Activated CD8-positive, alpha-beta T cell treated with anti-CD3 and anti-CD28 coated beads, Interleukin-2, amount 10 ng/mL, durations not matched to agents 7 days and 5 days (primary cell): ENCODE measurements around the gene NPLOC4. TPM values are rescaled to one million over a fixed set of nuclear protein-coding genes. Genes with fewer than 3 reads are reported as not detected.
A peak's percentile ranks its signal among the peaks of the same experiment; 100 is the strongest.

Experiments used
- ATAC-seq: fragments of 150-1000 bp; cut with Tn5 transposase; one replicate; pipeline ENCODE4 v1.10.0; 2021; ENCODE audit warnings: moderate library complexity
- CTCF ChIA-PET: fragments of 350-600 bp; sonication (Branson Sonifier 250); formaldehyde crosslinking; loops from one replicate; lab custom pipeline; 2021; ENCODE audit warnings: antibody characterized with exemption; lab: Charles Lee
- POLR2A ChIA-PET: fragments of 350-600 bp; sonication (Branson Sonifier 250); formaldehyde crosslinking; loops from one replicate; lab custom pipeline; 2021; ENCODE audit warnings: antibody characterized with exemption; lab: Charles Lee
- DNase-seq: peaks from one replicate; pipeline ENCODE4 v3.0.0-alpha.2; 2020
- H3K27ac Mint-ChIP-seq: one replicate; pipeline ENCODE4 v1.8.0; 2021; ENCODE audit warnings: mild to moderate bottlenecking, mixed read lengths
- H3K27me3 Mint-ChIP-seq: one replicate; pipeline ENCODE4 v1.8.0; 2021; ENCODE audit warnings: low read depth, mixed read lengths
- H3K36me3 Mint-ChIP-seq: one replicate; pipeline ENCODE4 v1.8.0; 2021; ENCODE audit warnings: low read depth, mixed read lengths
- H3K4me1 Mint-ChIP-seq: one replicate; pipeline ENCODE4 v1.8.0; 2021; ENCODE audit warnings: low read depth, mixed read lengths
- H3K4me3 Mint-ChIP-seq: one replicate; pipeline ENCODE4 v1.8.0; 2021; ENCODE audit warnings: mild to moderate bottlenecking, mixed read lengths
- H3K9me3 Mint-ChIP-seq: one replicate; pipeline ENCODE4 v1.8.0; 2022; ENCODE audit warnings: mixed read lengths; ENCODE audit not compliant: insufficient read depth
- total RNA-seq, 2 experiments: library from RNA; stranded (reverse); gene quantifications; one replicate each; pipeline ENCODE4 v1.2.3, GENCODE V29; 2021

NPLOC4 gene
- total RNA-seq, 2 experiments from 2014 or later = 113 TPM

GRCh38 chr17:81648013-81648706 is 11.2 kb upstream of the NPLOC4 start:
- no peak for DNase-seq
- no peak overlapping the region for H3K27ac Mint-ChIP-seq
- ATAC-seq = no peak
- peaks cover 9% of the 10 kb centered on the region for H3K36me3 Mint-ChIP-seq
- H3K4me3 Mint-ChIP-seq = no peak overlapping the region
- POLR2A ChIA-PET = interaction anchor here (1.4 kb wide), 1 partner anchor 19 kb away, joined by 3 read pairs; the partner anchor contains the start of gene CCDC137
- no peaks in the 10 kb centered on the region for H3K9me3 Mint-ChIP-seq
- peaks cover 12% of the 10 kb centered on the region for H3K4me1 Mint-ChIP-seq
- CTCF ChIA-PET = no interaction called here
- peaks cover 22% of the 10 kb centered on the region for H3K27me3 Mint-ChIP-seq

GRCh38 chr17:81647640-81648012 is 10.7 kb upstream of the NPLOC4 start:
- POLR2A ChIA-PET = no interaction called here
- H3K4me1 Mint-ChIP-seq = peaks cover 6% of the 10 kb centered on the region
- H3K27ac Mint-ChIP-seq = no peak overlapping the region
- no peak overlapping the region for H3K4me3 Mint-ChIP-seq
- CTCF ChIA-PET = no interaction called here
- peaks cover 9% of the 10 kb centered on the region for H3K36me3 Mint-ChIP-seq
- DNase-seq (no peak), ATAC-seq (no peak)
- H3K9me3 Mint-ChIP-seq = no peaks in the 10 kb centered on the region
- peaks cover 22% of the 10 kb centered on the region for H3K27me3 Mint-ChIP-seq

- CTCF ChIA-PET = no interaction called here
- POLR2A ChIA-PET = interaction anchor here (1.4 kb wide), 1 partner anchor 408 kb away, joined by 3 read pairs; the partner anchor contains the start of genes NDUFAF8 and TEPSIN
- H3K27ac Mint-ChIP-seq = no peak overlapping the region
- no peak for ATAC-seq
- no peaks in the 10 kb centered on the region for H3K9me3 Mint-ChIP-seq
- no peak overlapping the region for H3K4me3 Mint-ChIP-seq
- peaks cover 22% of the 10 kb centered on the region for H3K27me3 Mint-ChIP-seq
- H3K36me3 Mint-ChIP-seq = peaks cover 9% of the 10 kb centered on the region
- peaks cover 5% of the 10 kb centered on the region for H3K4me1 Mint-ChIP-seq
- no peak for DNase-seq
These were observed 10.1 kb upstream of the NPLOC4 start for GRCh38 chr17:81646869-81647600.

- Mint-ChIP-seq H3K27ac (no peak overlapping the region), H3K36me3 (peaks cover 5% of the 10 kb centered on the region), H3K27me3 (peaks cover 22% of the 10 kb centered on the region), H3K4me3 (no peak overlapping the region), H3K4me1 (no peaks in the 10 kb centered on the region), H3K9me3 (no peaks in the 10 kb centered on the region)
- ChIA-PET POLR2A (no interaction called here), CTCF (no interaction called here)
- ATAC-seq (no peak), DNase-seq (no peak)
These were observed 8.4 kb upstream of the NPLOC4 start for GRCh38 chr17:81644976-81645952.

- Mint-ChIP-seq H3K27ac (no peak overlapping the region), H3K36me3 (peaks cover 5% of the 10 kb centered on the region), H3K9me3 (no peaks in the 10 kb centered on the region), H3K4me1 (no peaks in the 10 kb centered on the region), H3K4me3 (no peak overlapping the region), H3K27me3 (peaks cover 19% of the 10 kb centered on the region)
- POLR2A ChIA-PET = no interaction called here
- CTCF ChIA-PET = no interaction called here
- DNase-seq = no peak
- ATAC-seq = no peak
These were observed 7.6 kb upstream of the NPLOC4 start for GRCh38 chr17:81644496-81644895.

- H3K36me3 Mint-ChIP-seq = no peaks in the 10 kb centered on the region
- peaks cover 4% of the 10 kb centered on the region for H3K27me3 Mint-ChIP-seq
- no peak overlapping the region for H3K27ac Mint-ChIP-seq
- ATAC-seq (no peak), DNase-seq (no peak)
- H3K4me3 Mint-ChIP-seq = no peak overlapping the region
- ChIA-PET POLR2A (no interaction called here), CTCF (no interaction called here)
- no peaks in the 10 kb centered on the region for H3K9me3 Mint-ChIP-seq
- peaks cover 6% of the 10 kb centered on the region for H3K4me1 Mint-ChIP-seq
These were observed 5.0 kb upstream of the NPLOC4 start for GRCh38 chr17:81641825-81642489.

- H3K27me3 Mint-ChIP-seq = no peaks in the 10 kb centered on the region
- no peak overlapping the region for H3K27ac Mint-ChIP-seq
- peaks cover 4% of the 10 kb centered on the region for H3K36me3 Mint-ChIP-seq
- H3K4me3 Mint-ChIP-seq = no peak overlapping the region
- H3K4me1 Mint-ChIP-seq = peaks cover 17% of the 10 kb centered on the region
- ATAC-seq (no peak), DNase-seq (no peak)
- CTCF ChIA-PET = no interaction called here
- H3K9me3 Mint-ChIP-seq = no peaks in the 10 kb centered on the region
- POLR2A ChIA-PET = interaction anchor here (1.5 kb wide), 1 partner anchor 27 kb away, joined by 5 read pairs; the partner anchor contains the start of gene CCDC137
These were observed 3.1 kb upstream of the NPLOC4 start for GRCh38 chr17:81640011-81640410.

- H3K4me1 Mint-ChIP-seq = peaks cover 22% of the 10 kb centered on the region
- no peaks in the 10 kb centered on the region for H3K9me3 Mint-ChIP-seq
- peaks cover 6% of the 10 kb centered on the region for H3K36me3 Mint-ChIP-seq
- ChIA-PET CTCF (no interaction called here), POLR2A (interaction anchor here (1.5 kb wide), 1 partner anchor 28 kb away, joined by 5 read pairs; the partner anchor contains the start of gene CCDC137)
- H3K4me3 Mint-ChIP-seq = peak overlapping the region; percentile 3
- DNase-seq = no peak
- H3K27me3 Mint-ChIP-seq = no peaks in the 10 kb centered on the region
- no peak for ATAC-seq
- no peak overlapping the region for H3K27ac Mint-ChIP-seq
These were observed 1.8 kb upstream of the NPLOC4 start for GRCh38 chr17:81638683-81639082.

GRCh38 chr17:81635973-81636504 is 873 bp downstream of the NPLOC4 start:
- peak overlapping the region; percentile 81 for H3K27ac Mint-ChIP-seq
- ChIA-PET POLR2A (interaction anchor here (1.6 to 1.9 kb wide), 2 partner anchors 21 to 30 kb away, joined by 5 to 9 read pairs; partner anchors contain the start of genes CCDC137 and OXLD1), CTCF (interaction anchor here (1.3 kb wide), 1 partner anchor 35 kb away, joined by 3 read pairs; no protein-coding TSS in a partner anchor)
- no peaks in the 10 kb centered on the region for H3K27me3 Mint-ChIP-seq
- peak overlapping the region; percentile 90 for H3K4me3 Mint-ChIP-seq
- DNase-seq = no peak
- peaks cover 16% of the 10 kb centered on the region for H3K36me3 Mint-ChIP-seq
- peak; percentile 27 for ATAC-seq
- peaks cover 26% of the 10 kb centered on the region for H3K4me1 Mint-ChIP-seq
- H3K9me3 Mint-ChIP-seq = no peaks in the 10 kb centered on the region

- Mint-ChIP-seq H3K27me3 (no peaks in the 10 kb centered on the region), H3K36me3 (peaks cover 16% of the 10 kb centered on the region), H3K27ac (peak overlapping the region; percentile 81), H3K9me3 (no peaks in the 10 kb centered on the region), H3K4me1 (peaks cover 26% of the 10 kb centered on the region), H3K4me3 (peak overlapping the region; percentile 90)
- ChIA-PET CTCF (interaction anchor here (1.3 kb wide), 1 partner anchor 34 kb away, joined by 3 read pairs; no protein-coding TSS in a partner anchor), POLR2A (no interaction called here)
- ATAC-seq (no peak), DNase-seq (no peak)
These were observed 1.5 kb downstream of the NPLOC4 start for GRCh38 chr17:81635431-81635830.
